Upper lobe of left lung (tissue), 6 donors: Measurements from ENCODE around the gene SCAMP2. TPM values are rescaled to one million over a fixed set of nuclear protein-coding genes. Genes with fewer than 3 reads are reported as not detected.
A peak's percentile ranks its signal among the peaks of the same experiment; 100 is the strongest.

Source experiments
- ATAC-seq, 2 donors: fragments of 200-7000 bp; cut with Tn5 transposase; one replicate each; pipeline ENCODE4 v1.9.1; 2022; ENCODE audit warnings: mild to moderate bottlenecking in 2 of 2, moderate library complexity in 2 of 2; ENCODE audit not compliant: low FRiP score in 2 of 2
- DNase-seq, 2 donors: peaks; one replicate each; pipeline ENCODE4 v3.0.0-alpha.2; 2019 to 2020
- H3K27ac ChIP-seq, 4 donors: fragments of 200-600 bp; sonication (generic); one replicate each; pipeline ENCODE4 v1.5.1; 2016 to 2019
- H3K27me3 ChIP-seq, 4 donors: fragments of 200-600 bp; sonication (generic); one replicate each; pipeline ENCODE4 v1.5.1; 2017 to 2019
- H3K36me3 ChIP-seq, 4 donors: fragments of 200-600 bp; sonication (generic); one replicate each; pipeline ENCODE4 v1.5.1; 2016 to 2019
- H3K4me1 ChIP-seq, 4 donors: fragments of 200-600 bp; sonication (generic); one replicate each; pipeline ENCODE4 v1.5.1; 2018 to 2019
- H3K4me3 ChIP-seq, 4 donors: fragments of 200-600 bp; sonication (generic); one replicate each; pipeline ENCODE4 v1.5.1; 2017 to 2019; ENCODE audit warnings: mild to moderate bottlenecking in 2 of 4, moderate library complexity in 1 of 4
- H3K9me3 ChIP-seq, 4 donors: fragments of 200-600 bp; sonication (generic); one replicate each; pipeline ENCODE4 v1.5.1; 2018 to 2019
- EP300 ChIP-seq, 4 donors: sonication (generic); formaldehyde crosslinking; IDR thresholded peaks; one replicate each; pipeline ENCODE4 v1.5.1; 2017; ENCODE audit warnings: antibody characterized with exemption in 4 of 4, control low read depth in 2 of 4
- POLR2A ChIP-seq, 4 donors: fragments of 450-650 bp; IDR thresholded peaks; one replicate each; pipeline ENCODE4 v1.5.1; 2016 to 2017; ENCODE audit warnings: antibody characterized with exemption in 4 of 4, mild to moderate bottlenecking in 2 of 4
- POLR2AphosphoS5 ChIP-seq, 2 donors: sonication (generic); formaldehyde crosslinking; IDR thresholded peaks; one replicate each; pipeline ENCODE4 v1.5.1; 2017; ENCODE audit warnings: antibody characterized with exemption in 2 of 2
- WGBS, 2 donors: methylation state at CpG; one replicate each; pipeline ENCODE4 v1.1.5; 2017 to 2018; 5-methylcytosine and 5-hydroxymethylcytosine counted together
- total RNA-seq, 6 donors: library from RNA; depleted of rRNA in 4 of 6; stranded (reverse); fragments of >200 nt in 4 of 6; gene quantifications; one replicate each; pipeline versions ENCODE4 v1.1.0 to v1.2.1, GENCODE V29; 2016 to 2021
- TF ChIP-seq, protein P1 (sequence below), 6 experiments: fragments of 450-650 bp in 4 of 6; fragments of 200-600 bp in 2 of 6; sonication (generic) in 2 of 6; IDR thresholded peaks; one replicate each; pipeline ENCODE4 v1.5.1; 2016 to 2019; ENCODE audit warnings: antibody characterized with exemption in 6 of 6
- donor health status: DM: no; HTN: no; CAD: no; lungs with moderate emphysema.
- donor health status: DM: no; HTN: yes; CAD: no; lungs with severe emphysema.

Gene SCAMP2
- total RNA-seq, 6 donors from 2014 or later = 82.8 to 155 (median 130) TPM

GRCh38 chr15:74858369-74858740 is 14.8 kb downstream of the SCAMP2 start:
- Histone ChIP-seq H3K27ac (no peak overlapping the region), H3K4me3 (no peak overlapping the region), H3K9me3 (no peaks in the 10 kb centered on the region), H3K4me1 (peaks cover 21 to 36% (median 26%) of the 10 kb centered on the region in 4 donors), H3K36me3 (peaks cover 5 to 23% (median 10%) of the 10 kb centered on the region in 4 donors), H3K27me3 (no peaks in the 10 kb centered on the region)
- WGBS, 2 donors = 72 to 86% methylated on average over 4 of the region's 4 CpGs
- no peak for DNase-seq
- no peak for ATAC-seq
- TF ChIP-seq EP300 (IDR thresholded peaks at IDR 0.05) = no peak
- no peak for TF ChIP-seq POLR2AphosphoS5 (IDR thresholded peaks at IDR 0.05)
- TF ChIP-seq POLR2A (IDR thresholded peaks at IDR 0.05) = no peak
- TF ChIP-seq, protein P1, sequence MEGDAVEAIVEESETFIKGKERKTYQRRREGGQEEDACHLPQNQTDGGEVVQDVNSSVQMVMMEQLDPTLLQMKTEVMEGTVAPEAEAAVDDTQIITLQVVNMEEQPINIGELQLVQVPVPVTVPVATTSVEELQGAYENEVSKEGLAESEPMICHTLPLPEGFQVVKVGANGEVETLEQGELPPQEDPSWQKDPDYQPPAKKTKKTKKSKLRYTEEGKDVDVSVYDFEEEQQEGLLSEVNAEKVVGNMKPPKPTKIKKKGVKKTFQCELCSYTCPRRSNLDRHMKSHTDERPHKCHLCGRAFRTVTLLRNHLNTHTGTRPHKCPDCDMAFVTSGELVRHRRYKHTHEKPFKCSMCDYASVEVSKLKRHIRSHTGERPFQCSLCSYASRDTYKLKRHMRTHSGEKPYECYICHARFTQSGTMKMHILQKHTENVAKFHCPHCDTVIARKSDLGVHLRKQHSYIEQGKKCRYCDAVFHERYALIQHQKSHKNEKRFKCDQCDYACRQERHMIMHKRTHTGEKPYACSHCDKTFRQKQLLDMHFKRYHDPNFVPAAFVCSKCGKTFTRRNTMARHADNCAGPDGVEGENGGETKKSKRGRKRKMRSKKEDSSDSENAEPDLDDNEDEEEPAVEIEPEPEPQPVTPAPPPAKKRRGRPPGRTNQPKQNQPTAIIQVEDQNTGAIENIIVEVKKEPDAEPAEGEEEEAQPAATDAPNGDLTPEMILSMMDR (IDR thresholded peaks at IDR 0.05) = no peak

DNA sequence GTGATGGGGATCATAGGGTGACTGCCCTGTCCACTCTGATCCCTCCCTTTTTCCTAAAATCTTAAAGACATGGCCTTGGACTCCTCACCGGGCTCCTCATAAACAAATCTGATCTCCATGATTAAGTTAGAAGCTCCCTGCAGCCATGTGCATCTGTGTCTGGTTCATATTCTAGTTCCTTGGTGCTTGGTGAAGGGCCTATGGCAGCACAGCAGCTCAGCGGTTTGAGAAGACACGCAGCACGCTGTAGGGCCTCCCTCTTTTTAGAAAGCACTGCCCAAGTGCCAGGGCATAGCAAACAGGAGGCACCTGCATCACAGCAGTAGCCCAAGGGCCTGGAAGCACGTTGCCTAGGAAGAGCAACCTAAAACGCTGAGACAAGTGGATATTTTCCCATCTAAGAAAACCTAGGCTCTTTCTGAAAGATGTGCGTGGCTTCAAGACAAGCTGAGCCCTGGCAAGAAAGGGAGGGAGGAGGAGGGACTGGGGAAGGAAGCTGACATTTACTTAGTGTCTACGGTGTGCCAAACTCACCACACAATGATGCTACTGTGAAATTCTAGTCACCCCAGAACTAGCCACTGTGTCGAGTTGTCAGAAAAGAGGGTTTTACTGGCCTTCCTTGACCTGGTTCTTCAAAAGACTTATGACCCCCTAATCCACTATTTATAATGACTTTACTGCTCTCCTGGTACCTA is 15.3 kb downstream of the SCAMP2 start:
- H3K4me1 ChIP-seq = peaks cover 21 to 34% (median 26%) of the 10 kb centered on the region in 4 donors
- TF ChIP-seq POLR2AphosphoS5 (IDR thresholded peaks at IDR 0.05) = no peak
- TF ChIP-seq, protein P1 (IDR thresholded peaks at IDR 0.05) = no peak
- no peak for TF ChIP-seq POLR2A (IDR thresholded peaks at IDR 0.05)
- TF ChIP-seq EP300 (IDR thresholded peaks at IDR 0.05) = no peak

GRCh38 chr15:74857082-74857655 is 16.0 kb downstream of the SCAMP2 start:
- DNase-seq (no peak), ATAC-seq (no peak)
- 32 to 52% methylated on average over 2 to 5 of the region's 5 CpGs for WGBS, 2 donors
- Histone ChIP-seq H3K36me3 (peaks cover 17 to 35% (median 22%) of the 10 kb centered on the region in 4 donors), H3K27me3 (no peaks in the 10 kb centered on the region), H3K4me1 (peaks cover 21 to 34% (median 26%) of the 10 kb centered on the region in 4 donors), H3K9me3 (no peaks in the 10 kb centered on the region), H3K27ac (peak overlapping the region in 3 of 4 donors; percentile 19 to 27 (median 26)), H3K4me3 (no peak overlapping the region)
- TF ChIP-seq, protein P1 (IDR thresholded peaks at IDR 0.05) = no peak
- no peak for TF ChIP-seq POLR2A (IDR thresholded peaks at IDR 0.05)
- no peak for TF ChIP-seq POLR2AphosphoS5 (IDR thresholded peaks at IDR 0.05)
- TF ChIP-seq EP300 (IDR thresholded peaks at IDR 0.05) = no peak

More for the DNA sequence above, 15.3 kb downstream of the SCAMP2 start:
- Histone ChIP-seq H3K27me3 (no peaks in the 10 kb centered on the region), H3K36me3 (peaks cover 11 to 28% (median 16%) of the 10 kb centered on the region in 4 donors), H3K27ac (no peak overlapping the region), H3K4me3 (no peak overlapping the region), H3K9me3 (no peaks in the 10 kb centered on the region)
- ATAC-seq = no peak
- WGBS, 2 donors = 74 to 80% methylated on average over 9 of the region's 9 CpGs
- DNase-seq = no peak

DNA sequence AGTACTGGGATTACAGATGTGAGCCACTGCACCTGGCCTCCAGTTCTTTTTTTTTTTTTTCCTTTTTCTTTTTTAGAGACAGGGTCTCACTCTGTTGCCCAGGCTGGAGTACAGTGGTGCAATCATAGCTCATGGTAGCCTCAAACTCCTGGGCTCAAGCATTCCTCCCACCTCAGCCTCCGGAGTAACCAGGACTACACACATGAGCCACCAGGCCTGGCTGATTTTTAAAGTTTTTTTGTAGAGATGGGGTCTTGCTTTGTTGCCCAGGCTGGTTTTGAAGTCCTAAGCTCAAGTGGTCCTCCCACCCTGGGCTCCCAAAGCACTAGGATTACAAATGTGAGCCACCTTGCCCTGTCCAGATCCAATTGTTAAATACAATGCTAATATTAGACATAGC is 16.6 kb downstream of the SCAMP2 start:
- DNase-seq (no peak), ATAC-seq (no peak)
- Histone ChIP-seq H3K4me1 (peaks cover 21 to 34% (median 26%) of the 10 kb centered on the region in 4 donors), H3K9me3 (no peaks in the 10 kb centered on the region), H3K36me3 (peaks cover 24 to 41% (median 29%) of the 10 kb centered on the region in 4 donors), H3K27ac (no peak overlapping the region), H3K4me3 (no peak overlapping the region), H3K27me3 (no peaks in the 10 kb centered on the region)
- WGBS, 2 donors = 90 to 100% methylated on average over 1 of the region's 1 CpG
- TF ChIP-seq POLR2A (IDR thresholded peaks at IDR 0.05) (no peak), POLR2AphosphoS5 (IDR thresholded peaks at IDR 0.05) (no peak), EP300 (IDR thresholded peaks at IDR 0.05) (no peak)
- TF ChIP-seq, protein P1 (IDR thresholded peaks at IDR 0.05) = no peak
